Measurements from ENCODE around the gene DHX57. TPM values are rescaled to one million over a fixed set of nuclear protein-coding genes. Genes with fewer than 3 reads are reported as not detected.
"Not testable (repeated sequence)": the region's sequence is repeated elsewhere in the genome, so short reads cannot be mapped to it uniquely, and the experiment has no call there.

Gene DHX57
- total RNA-seq, 1 experiment from 2014 or later = 27.5 TPM

- Histone ChIP-seq H2BK5ac (ENCODE audit: insufficient read length, low read length) (no peak overlapping the region), H3K23me2 (ENCODE audit: insufficient read length, low read depth, low read length, poor library complexity, severe bottlenecking) (no peaks in the 10 kb centered on the region), H2BK12ac (ENCODE audit: insufficient read length, low read depth, low read length) (no peak overlapping the region), H3T11ph (ENCODE audit: low read length) (no peak overlapping the region), H3K14ac (ENCODE audit: insufficient read depth, low read length) (no peak overlapping the region), H4K20me1 (ENCODE audit: control insufficient read depth, insufficient read depth, insufficient read length) (no peaks in the 10 kb centered on the region), H2AFZ (ENCODE audit: low read length) (no peak overlapping the region), H4K91ac (ENCODE audit: insufficient read length, low read depth, low read length) (no peak overlapping the region), H2AK5ac (ENCODE audit: insufficient read length, low read length) (no peak overlapping the region), H3K4ac (ENCODE audit: low read depth, low read length) (no peak overlapping the region), H4K8ac (replicated peaks; ENCODE audit: insufficient read length, low read depth, low read length) (no peak overlapping the region), H4K5ac (ENCODE audit: insufficient read length, low read depth, low read length) (no peak overlapping the region), H3K18ac (ENCODE audit: insufficient read length, low read depth, low read length) (no peak overlapping the region), H3K9me3 (ENCODE audit: control insufficient read depth, low read depth, low read length) (no peaks in the 10 kb centered on the region), H3K56ac (ENCODE audit: insufficient read length, low read depth, low read length) (no peak overlapping the region), H3K4me1 (ENCODE audit: insufficient read depth, low read length) (no peaks in the 10 kb centered on the region), H3K79me1 (ENCODE audit: insufficient read depth, low read depth, low read length, poor library complexity, severe bottlenecking) (no peaks in the 10 kb centered on the region), H2BK15ac (ENCODE audit: low read depth, low read length) (no peak overlapping the region), H3K4me2 (ENCODE audit: insufficient read depth, insufficient read length, low read length) (no peak overlapping the region), H2BK20ac (ENCODE audit: low read depth, low read length, poor library complexity, severe bottlenecking) (no peak overlapping the region), H2BK120ac (ENCODE audit: low read depth, low read length, poor library complexity, severe bottlenecking) (no peak overlapping the region), H3K9ac (ENCODE audit: extremely low read depth, insufficient read length, low read length) (no peak overlapping the region), H3K79me2 (ENCODE audit: insufficient read depth, low read length) (no peaks in the 10 kb centered on the region), H3K27me3 (ENCODE audit: insufficient read depth, low read length) (no peaks in the 10 kb centered on the region), H3K23ac (ENCODE audit: insufficient read length, low read depth, low read length) (no peak overlapping the region), H3K27ac (ENCODE audit: insufficient read length, low read depth, low read length) (no peak overlapping the region)
- no peak for TF ChIP-seq CTCF (conservative IDR thresholded peaks at IDR 0.05)
- no CpG with 5 or more reads among the region's 2 CpGs for WGBS (ENCODE audit: extremely low coverage, insufficient read length, low lambda C conversion rate)
- DNase-seq = no peak
- Mint-ChIP-seq H3K27me3 (ENCODE audit: low read depth) (no peaks in the 10 kb centered on the region), H3K4me1 (no peaks in the 10 kb centered on the region), H3K4me3 (no peak overlapping the region), H3K36me3 (ENCODE audit: insufficient read depth in 1 of 3, low read depth in 3 of 3) (peaks cover 0 to 5% (median 0%) of the 10 kb centered on the region in 3 experiments; a peak in 2 of 7 replicates), H3K9me3 (no peaks in the 10 kb centered on the region), H3K27ac (no peak overlapping the region)
Measured at GRCh38 chr2:38792751-38793150, 83.0 kb downstream of the DHX57 start.

DNA sequence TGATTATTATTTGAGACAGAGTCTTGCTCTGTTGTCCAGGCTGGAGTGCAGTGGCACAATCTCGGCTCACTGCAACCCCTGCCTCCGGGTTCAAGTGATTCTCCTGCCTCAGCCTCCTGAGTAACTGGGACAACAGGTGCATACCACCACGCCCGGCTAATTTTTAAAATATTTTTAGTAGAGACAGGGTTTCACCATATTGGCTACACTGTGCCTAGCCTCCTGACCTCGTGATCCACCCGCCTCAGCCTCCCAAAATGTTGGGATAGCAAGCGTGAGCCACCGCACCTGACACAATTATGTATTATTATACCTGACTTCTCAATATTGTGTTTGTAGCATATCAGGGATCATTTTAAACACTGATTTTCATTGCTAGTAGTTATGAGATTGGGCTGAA is 83.4 kb downstream of the DHX57 start:
- not testable (repeated sequence) for H2BK12ac ChIP-seq (ENCODE audit: insufficient read length, low read depth, low read length); H4K5ac ChIP-seq (ENCODE audit: insufficient read length, low read depth, low read length); H2BK5ac ChIP-seq (ENCODE audit: insufficient read length, low read length); H2BK120ac ChIP-seq (ENCODE audit: low read depth, low read length, poor library complexity, severe bottlenecking); H3K36me3 Mint-ChIP-seq (ENCODE audit: insufficient read depth in 1 of 3, low read depth in 3 of 3); H3K4me3 Mint-ChIP-seq; H2AK5ac ChIP-seq (ENCODE audit: insufficient read length, low read length); H3K4me1 ChIP-seq (ENCODE audit: insufficient read depth, low read length); DNase-seq; H3K4ac ChIP-seq (ENCODE audit: low read depth, low read length); H4K20me1 ChIP-seq (ENCODE audit: control insufficient read depth, insufficient read depth, insufficient read length); H2BK20ac ChIP-seq (ENCODE audit: low read depth, low read length, poor library complexity, severe bottlenecking); H3K9ac ChIP-seq (ENCODE audit: extremely low read depth, insufficient read length, low read length); H3K79me2 ChIP-seq (ENCODE audit: insufficient read depth, low read length); H3K27me3 ChIP-seq (ENCODE audit: insufficient read depth, low read length); H3K23me2 ChIP-seq (ENCODE audit: insufficient read length, low read depth, low read length, poor library complexity, severe bottlenecking); H3K9me3 Mint-ChIP-seq; H2BK15ac ChIP-seq (ENCODE audit: low read depth, low read length); H3K27ac ChIP-seq (ENCODE audit: insufficient read length, low read depth, low read length); H3K14ac ChIP-seq (ENCODE audit: insufficient read depth, low read length); H3T11ph ChIP-seq (ENCODE audit: low read length); H3K79me1 ChIP-seq (ENCODE audit: insufficient read depth, low read depth, low read length, poor library complexity, severe bottlenecking); H3K18ac ChIP-seq (ENCODE audit: insufficient read length, low read depth, low read length); H3K23ac ChIP-seq (ENCODE audit: insufficient read length, low read depth, low read length); H3K27ac Mint-ChIP-seq; H4K8ac ChIP-seq (replicated peaks; ENCODE audit: insufficient read length, low read depth, low read length); H3K27me3 Mint-ChIP-seq (ENCODE audit: low read depth); H3K9me3 ChIP-seq (ENCODE audit: control insufficient read depth, low read depth, low read length); H2AFZ ChIP-seq (ENCODE audit: low read length); H3K4me1 Mint-ChIP-seq; H3K4me2 ChIP-seq (ENCODE audit: insufficient read depth, insufficient read length, low read length); H4K91ac ChIP-seq (ENCODE audit: insufficient read length, low read depth, low read length); H3K56ac ChIP-seq (ENCODE audit: insufficient read length, low read depth, low read length)
- WGBS (ENCODE audit: extremely low coverage, insufficient read length, low lambda C conversion rate) = no CpG with 5 or more reads among the region's 8 CpGs

Data from H9 (cell line).